Endothelial cell of umbilical vein (primary cell): ENCODE results near the gene ARHGEF16. TPM values are rescaled to one million over a fixed set of nuclear protein-coding genes. Genes with fewer than 3 reads are reported as not detected.

Experiments
- BruUV-seq: library from RNA; stranded (reverse); fragments of 400-500 nt; replicated peaks from 2 replicates; lab custom pipeline; 2021; lab: Mats Ljungman, UMichigan
- CTCF ChIA-PET: fragments of 300-600, 350-600 bp; sonication (Branson Sonifier 250); formaldehyde crosslinking; loops from one replicate; lab custom pipeline; 2021; ENCODE audit warnings: antibody characterized with exemption, inconsistent platforms; lab: Charles Lee
- POLR2A ChIA-PET: fragments of 300-600, 350-600 bp; sonication (Branson Sonifier 250); formaldehyde crosslinking; loops from one replicate; lab custom pipeline; 2021; ENCODE audit warnings: antibody characterized with exemption, inconsistent platforms; lab: Charles Lee
- DNase-seq: peaks from one replicate; pipeline ENCODE4 v3.0.0-alpha.2; 2011; ENCODE audit warnings: low read depth, low spot score
- FAIRE-seq: peaks from 2 replicates; lab custom pipeline; 2011; peaks lifted over from hg19 to GRCh38; lab: Jason Lieb, UNC
- H2AFZ ChIP-seq: 2 replicates; pipeline ENCODE4 v1.6.0; 2012; ENCODE audit warnings: low read depth, low read length, control low read depth, inconsistent platforms
- H3K27ac ChIP-seq: 2 replicates; pipeline ENCODE4 v1.5.1; 2011; ENCODE audit warnings: low read depth, mild to moderate bottlenecking, control low read depth, low read length, moderate library complexity; ENCODE audit not compliant: insufficient read depth
- H3K27me3 ChIP-seq, 2 experiments: 2 replicates each; pipeline versions ENCODE4 v1.6.0 to v1.6.1; 2011; ENCODE audit warnings: low read length in 2 of 2, mixed read lengths in 1 of 2; ENCODE audit not compliant: control insufficient read depth in 2 of 2, insufficient read depth in 2 of 2
- H3K36me3 ChIP-seq, 2 experiments: 2 replicates in 1 of 2; 3 replicates in 1 of 2; pipeline ENCODE4 v1.5.1; 2011; ENCODE audit warnings: low read length in 2 of 2, mild to moderate bottlenecking in 1 of 2, moderate library complexity in 1 of 2; ENCODE audit not compliant: control insufficient read depth in 2 of 2, insufficient read depth in 2 of 2; ENCODE audit errors: extremely low read depth in 1 of 2
- H3K4me1 ChIP-seq: 3 replicates; pipeline ENCODE4 v1.5.1; 2011; ENCODE audit warnings: mild to moderate bottlenecking, low read length; ENCODE audit not compliant: control insufficient read depth, insufficient read depth; ENCODE audit errors: extremely low read depth
- H3K4me2 ChIP-seq: 2 replicates; pipeline ENCODE4 v1.6.1; 2011; ENCODE audit warnings: low read length, control low read depth, mixed read lengths; ENCODE audit not compliant: insufficient read depth
- H3K4me3 ChIP-seq, 3 experiments: fragments of 200-600 bp in 1 of 3; sonication (generic), shearing (Covaris generic) in 1 of 3; replicated peaks in 1 of 3; 2 replicates each; pipeline ENCODE4 v1.5.1; 2011 to 2016; ENCODE audit warnings: control low read depth in 3 of 3, low read length in 3 of 3, mild to moderate bottlenecking in 2 of 3, inconsistent platforms in 1 of 3, low read depth in 1 of 3, moderate library complexity in 1 of 3; ENCODE audit not compliant: insufficient read depth in 1 of 3
- H3K79me2 ChIP-seq: 2 replicates; pipeline ENCODE4 v1.6.0; 2012; ENCODE audit warnings: low read length, inconsistent platforms; ENCODE audit not compliant: control insufficient read depth, insufficient read depth
- H3K9ac ChIP-seq: replicated peaks from 2 replicates; pipeline ENCODE3; 2011; ENCODE audit warnings: low read length, control low read depth; ENCODE audit not compliant: insufficient read depth; ENCODE audit errors: extremely low read depth
- H3K9me1 ChIP-seq: replicated peaks from 3 replicates; pipeline ENCODE4 v1.6.0; 2011; ENCODE audit warnings: mild to moderate bottlenecking, low read length; ENCODE audit not compliant: control insufficient read depth, insufficient read depth; ENCODE audit errors: extremely low read depth
- H3K9me3 ChIP-seq: replicated peaks from 2 replicates; pipeline ENCODE4 v1.5.1; 2012; ENCODE audit warnings: low read length, inconsistent platforms; ENCODE audit not compliant: control insufficient read depth, insufficient read depth
- H4K20me1 ChIP-seq: replicated peaks from 2 replicates; pipeline ENCODE3; 2011; ENCODE audit warnings: mild to moderate bottlenecking, low read length; ENCODE audit not compliant: control insufficient read depth, insufficient read depth; ENCODE audit errors: extremely low read depth
- EZH2 ChIP-seq: IDR thresholded peaks from 2 replicates; pipeline ENCODE4 v1.6.1; 2012; ENCODE audit warnings: borderline replicate concordance, low read depth, mild to moderate bottlenecking, moderate library complexity, low read length, inconsistent platforms; ENCODE audit not compliant: severe bottlenecking
- FOS ChIP-seq: IDR thresholded peaks from 2 replicates; pipeline ENCODE4 v1.6.1; 2011; ENCODE audit warnings: mild to moderate bottlenecking, low read length, moderate library complexity, borderline replicate concordance; ENCODE audit not compliant: insufficient read depth
- GATA2 ChIP-seq: IDR thresholded peaks from 2 replicates; pipeline ENCODE4 v1.7.0; 2011; ENCODE audit warnings: low read depth, mild to moderate bottlenecking, moderate library complexity, mixed read lengths, low read length; ENCODE audit not compliant: insufficient read length, insufficient read depth
- JUN ChIP-seq: IDR thresholded peaks from 2 replicates; pipeline ENCODE4 v1.6.1; 2011; ENCODE audit warnings: borderline replicate concordance, low read depth; ENCODE audit not compliant: insufficient read length, insufficient read depth
- MYC ChIP-seq: IDR thresholded peaks from one replicate; pipeline ENCODE4 v1.6.1; 2011; ENCODE audit warnings: mild to moderate bottlenecking, low read depth, low read length
- POLR2A ChIP-seq: IDR thresholded peaks from 2 replicates; pipeline ENCODE4 v1.6.1; 2012; ENCODE audit warnings: low read depth, mild to moderate bottlenecking, control low read depth, low read length
- POLR2AphosphoS5 ChIP-seq: IDR thresholded peaks from 2 replicates; pipeline ENCODE4 v1.6.1; 2012; ENCODE audit warnings: low read depth, mild to moderate bottlenecking, control low read depth, low read length, moderate library complexity; ENCODE audit not compliant: insufficient read depth
- dilution Hi-C: fragments of 300-500 bp; cut with MboI; formaldehyde crosslinking; loops from one replicate; pipeline ENCODE4 v1.15.0; 2019; ENCODE audit warnings: low sequenced_read_pairs; ENCODE audit not compliant: extremely low pct_ligation_motif_present
- intact Hi-C: fragments of 100-400 bp; cut with micrococcal nuclease; formaldehyde crosslinking; loops from one replicate; pipeline ENCODE4 v1.10.0; 2022
- polyA plus RNA-seq, 4 experiments: library from polyadenylated mRNA; depleted of rRNA in 3 of 4; stranded (reverse) in 3 of 4; unstranded in 1 of 4; fragments of >200 nt; gene quantifications; 2 replicates each; pipeline versions ENCODE4 v1.2.1 to v1.2.3, GENCODE V29; 2011 to 2012; ENCODE audit warnings: missing spikeins in 1 of 4
- total RNA-seq: library from RNA; stranded (reverse); gene quantifications from 2 replicates; pipeline ENCODE4 v1.2.3, GENCODE V29; 2021
- TF ChIP-seq, protein P1 (sequence below), 2 donors: IDR thresholded peaks; 1 replicate in 1 of 2; 2 replicates in 1 of 2; pipeline ENCODE4 v1.5.1; 2011; ENCODE audit warnings: low read length in 2 of 2, mild to moderate bottlenecking in 2 of 2, moderate library complexity in 2 of 2, control low read depth in 1 of 2, inconsistent platforms in 1 of 2, low read depth in 1 of 2; ENCODE audit not compliant: insufficient read depth in 1 of 2; ENCODE audit errors: extremely low read depth in 1 of 2
- TF ChIP-seq, protein P2 (sequence below): IDR thresholded peaks from 2 replicates; pipeline ENCODE4 v1.6.1; 2011; ENCODE audit not compliant: insufficient read depth, insufficient read length

ARHGEF16 gene
- total and polyA plus RNA-seq, 2 donors (not counting 3 experiments of a cell fraction or from before 2014, with no cell fraction given) = 0.52 to 1.3 TPM

DNA sequence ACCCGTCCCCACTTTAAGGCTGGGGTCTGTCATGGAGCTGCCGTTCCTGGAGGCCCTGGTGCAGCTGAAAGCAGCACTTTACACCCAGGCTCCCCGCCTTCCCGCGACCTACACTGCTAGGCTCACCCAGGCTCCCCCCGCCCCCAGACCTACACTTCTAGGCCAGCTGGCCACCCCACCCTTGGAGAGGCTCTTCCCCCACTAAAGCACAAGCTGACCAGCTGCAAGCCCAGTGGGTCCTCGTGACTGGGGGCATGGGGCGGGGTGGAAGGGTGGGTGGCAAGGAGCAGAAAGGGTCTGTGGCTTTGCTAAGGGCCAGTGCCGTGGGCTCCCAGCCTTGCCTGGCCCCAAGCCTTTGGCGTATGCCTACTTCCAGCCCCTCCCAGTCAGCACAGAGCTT is 9.7 kb upstream of the ARHGEF16 start:
- CTCF ChIA-PET = interaction anchor here (1.7 kb wide), 1 partner anchor 8 kb away, joined by 8 read pairs; no protein-coding TSS in a partner anchor
- TF ChIP-seq MYC (no peak), FOS (no peak), POLR2AphosphoS5 (no peak), EZH2 (no peak), GATA2 (no peak), JUN (no peak), POLR2A (no peak)
- TF ChIP-seq, protein P1, sequence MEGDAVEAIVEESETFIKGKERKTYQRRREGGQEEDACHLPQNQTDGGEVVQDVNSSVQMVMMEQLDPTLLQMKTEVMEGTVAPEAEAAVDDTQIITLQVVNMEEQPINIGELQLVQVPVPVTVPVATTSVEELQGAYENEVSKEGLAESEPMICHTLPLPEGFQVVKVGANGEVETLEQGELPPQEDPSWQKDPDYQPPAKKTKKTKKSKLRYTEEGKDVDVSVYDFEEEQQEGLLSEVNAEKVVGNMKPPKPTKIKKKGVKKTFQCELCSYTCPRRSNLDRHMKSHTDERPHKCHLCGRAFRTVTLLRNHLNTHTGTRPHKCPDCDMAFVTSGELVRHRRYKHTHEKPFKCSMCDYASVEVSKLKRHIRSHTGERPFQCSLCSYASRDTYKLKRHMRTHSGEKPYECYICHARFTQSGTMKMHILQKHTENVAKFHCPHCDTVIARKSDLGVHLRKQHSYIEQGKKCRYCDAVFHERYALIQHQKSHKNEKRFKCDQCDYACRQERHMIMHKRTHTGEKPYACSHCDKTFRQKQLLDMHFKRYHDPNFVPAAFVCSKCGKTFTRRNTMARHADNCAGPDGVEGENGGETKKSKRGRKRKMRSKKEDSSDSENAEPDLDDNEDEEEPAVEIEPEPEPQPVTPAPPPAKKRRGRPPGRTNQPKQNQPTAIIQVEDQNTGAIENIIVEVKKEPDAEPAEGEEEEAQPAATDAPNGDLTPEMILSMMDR (IDR thresholded peaks at IDR 0.05; ENCODE audit: extremely low read depth in 1 of 2, insufficient read depth in 1 of 2, low read depth in 1 of 2, low read length in 2 of 2) = no peak
- TF ChIP-seq, protein P2, sequence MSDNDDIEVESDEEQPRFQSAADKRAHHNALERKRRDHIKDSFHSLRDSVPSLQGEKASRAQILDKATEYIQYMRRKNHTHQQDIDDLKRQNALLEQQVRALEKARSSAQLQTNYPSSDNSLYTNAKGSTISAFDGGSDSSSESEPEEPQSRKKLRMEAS = no peak
- POLR2A ChIA-PET = no interaction called here
- no TSS peak for BruUV-seq
- Histone ChIP-seq H4K20me1 (no peaks in the 10 kb centered on the region), H3K27ac (no peak overlapping the region), H3K4me2 (no peak overlapping the region), H3K27me3 (peaks cover 2% of the 10 kb centered on the region in 2 experiments), H3K79me2 (no peaks in the 10 kb centered on the region), H3K36me3 (no peaks in the 10 kb centered on the region), H3K9ac (no peak overlapping the region), H2AFZ (no peak overlapping the region), H3K4me3 (no peak overlapping the region), H3K9me3 (no peaks in the 10 kb centered on the region), H3K4me1 (no peaks in the 10 kb centered on the region), H3K9me1 (no peaks in the 10 kb centered on the region)
- FAIRE-seq (no peak), DNase-seq (no peak)
- intact Hi-C loops (no loop called here), dilution Hi-C loops (no loop called here)
